GM12874 (cell line): Measurements from ENCODE around the gene CELSR1.

Experiments
- CTCF ChIP-seq: IDR thresholded peaks from 2 replicates; pipeline ENCODE4 v1.5.1; 2011; ENCODE audit warnings: low read depth, mild to moderate bottlenecking, control low read depth, low read length, moderate library complexity; ENCODE audit not compliant: insufficient read depth

CELSR1 gene

GRCh38 chr22:46551996-46552395 is 14.6 kb upstream of the CELSR1 start:
- TF ChIP-seq CTCF = no peak

GRCh38 chr22:46551321-46551720 is 13.9 kb upstream of the CELSR1 start:
- TF ChIP-seq CTCF = no peak

GRCh38 chr22:46549971-46550641 is 12.7 kb upstream of the CELSR1 start:
- TF ChIP-seq CTCF = no peak

- TF ChIP-seq CTCF = no peak
These were observed 12.1 kb upstream of the CELSR1 start for GRCh38 chr22:46549563-46549840.

GRCh38 chr22:46547883-46548244 is 10.4 kb upstream of the CELSR1 start:
- TF ChIP-seq CTCF = no peak

- TF ChIP-seq CTCF = no peak
These were observed 9.9 kb upstream of the CELSR1 start for GRCh38 chr22:46547179-46547882.

GRCh38 chr22:46546466-46547178 is 9.2 kb upstream of the CELSR1 start:
- TF ChIP-seq CTCF = no peak
